ENCODE measurements around the gene PRDM11. TPM values are rescaled to one million over a fixed set of nuclear protein-coding genes. Genes with fewer than 3 reads are reported as not detected.

The PRDM11 gene
- total and polyA plus RNA-seq, 8 donors = 1.2 to 139 (median 7.9) TPM

DNA sequence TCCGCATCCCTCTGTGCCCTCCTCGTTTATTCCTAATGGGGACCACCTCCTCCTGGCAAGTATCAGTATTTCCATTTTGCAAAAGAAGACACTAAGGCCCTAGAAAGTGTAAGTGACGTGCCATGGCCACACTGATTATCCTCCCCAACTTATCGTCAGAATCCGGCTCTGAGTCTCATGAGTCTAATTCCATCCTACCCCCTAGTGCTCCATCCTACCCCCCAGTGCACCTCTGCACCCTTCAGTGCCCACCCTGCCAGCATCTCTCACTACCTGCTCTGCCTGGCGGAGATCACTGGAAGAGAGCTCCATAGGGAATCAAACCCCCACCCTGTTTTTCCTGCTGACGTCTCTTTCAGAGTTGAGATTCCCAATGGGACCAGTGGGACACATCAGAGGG lies 31.8 kb downstream of the PRDM11 start:
- TF ChIP-seq EP300 (IDR thresholded peaks at IDR 0.05) (no peak), POLR2AphosphoS5 (IDR thresholded peaks at IDR 0.05) (no peak), POLR2A (IDR thresholded peaks at IDR 0.05) (no peak)
- TF ChIP-seq, protein P1, sequence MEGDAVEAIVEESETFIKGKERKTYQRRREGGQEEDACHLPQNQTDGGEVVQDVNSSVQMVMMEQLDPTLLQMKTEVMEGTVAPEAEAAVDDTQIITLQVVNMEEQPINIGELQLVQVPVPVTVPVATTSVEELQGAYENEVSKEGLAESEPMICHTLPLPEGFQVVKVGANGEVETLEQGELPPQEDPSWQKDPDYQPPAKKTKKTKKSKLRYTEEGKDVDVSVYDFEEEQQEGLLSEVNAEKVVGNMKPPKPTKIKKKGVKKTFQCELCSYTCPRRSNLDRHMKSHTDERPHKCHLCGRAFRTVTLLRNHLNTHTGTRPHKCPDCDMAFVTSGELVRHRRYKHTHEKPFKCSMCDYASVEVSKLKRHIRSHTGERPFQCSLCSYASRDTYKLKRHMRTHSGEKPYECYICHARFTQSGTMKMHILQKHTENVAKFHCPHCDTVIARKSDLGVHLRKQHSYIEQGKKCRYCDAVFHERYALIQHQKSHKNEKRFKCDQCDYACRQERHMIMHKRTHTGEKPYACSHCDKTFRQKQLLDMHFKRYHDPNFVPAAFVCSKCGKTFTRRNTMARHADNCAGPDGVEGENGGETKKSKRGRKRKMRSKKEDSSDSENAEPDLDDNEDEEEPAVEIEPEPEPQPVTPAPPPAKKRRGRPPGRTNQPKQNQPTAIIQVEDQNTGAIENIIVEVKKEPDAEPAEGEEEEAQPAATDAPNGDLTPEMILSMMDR (IDR thresholded peaks at IDR 0.05) = no peak
- Histone ChIP-seq H3K9me3 (no peaks in the 10 kb centered on the region), H3K4me1 (peaks cover 21 to 51% (median 34%) of the 10 kb centered on the region in 4 donors), H3K27ac (peak overlapping the region in 1 of 5 donors; percentile 92), H3K27me3 (peaks cover 0 to 3% (median 0%) of the 10 kb centered on the region in 3 donors), H3K36me3 (peaks cover 0 to 11% (median 8%) of the 10 kb centered on the region in 4 donors), H3K4me3 (no peak overlapping the region)
- no peak for DNase-seq
- intact Hi-C loops (cut with DNase I; ENCODE audit: low total_unique reads) = no loop called here
- 86 to 93% (median 91%) methylated on average over 7 of the region's 7 CpGs for WGBS, 5 donors

- H3K4me1 ChIP-seq = peaks cover 21 to 54% (median 35%) of the 10 kb centered on the region in 4 donors
- TF ChIP-seq, protein P1 (IDR thresholded peaks at IDR 0.05) = no peak
- TF ChIP-seq EP300 (IDR thresholded peaks at IDR 0.05) = no peak
- no peak for TF ChIP-seq POLR2AphosphoS5 (IDR thresholded peaks at IDR 0.05)
- no peak for TF ChIP-seq POLR2A (IDR thresholded peaks at IDR 0.05)
- no peaks in the 10 kb centered on the region for H3K9me3 ChIP-seq
- H3K27me3 ChIP-seq = peaks cover 0 to 3% (median 0%) of the 10 kb centered on the region in 3 donors
- H3K36me3 ChIP-seq = peaks cover 5 to 19% (median 17%) of the 10 kb centered on the region in 4 donors
- intact Hi-C loops (cut with DNase I; ENCODE audit: low total_unique reads) = no loop called here
- WGBS, 5 donors = 71 to 85% (median 74%) methylated on average over 8 of the region's 8 CpGs
- DNase-seq = peak in 1 of 2 donors; percentile 43
- peak overlapping the region in 3 of 5 donors; percentile 88 to 93 (median 92) for H3K27ac ChIP-seq
- H3K4me3 ChIP-seq = no peak overlapping the region
These were observed 32.6 kb downstream of the PRDM11 start for GRCh38 chr11:45178890-45179671.

DNA sequence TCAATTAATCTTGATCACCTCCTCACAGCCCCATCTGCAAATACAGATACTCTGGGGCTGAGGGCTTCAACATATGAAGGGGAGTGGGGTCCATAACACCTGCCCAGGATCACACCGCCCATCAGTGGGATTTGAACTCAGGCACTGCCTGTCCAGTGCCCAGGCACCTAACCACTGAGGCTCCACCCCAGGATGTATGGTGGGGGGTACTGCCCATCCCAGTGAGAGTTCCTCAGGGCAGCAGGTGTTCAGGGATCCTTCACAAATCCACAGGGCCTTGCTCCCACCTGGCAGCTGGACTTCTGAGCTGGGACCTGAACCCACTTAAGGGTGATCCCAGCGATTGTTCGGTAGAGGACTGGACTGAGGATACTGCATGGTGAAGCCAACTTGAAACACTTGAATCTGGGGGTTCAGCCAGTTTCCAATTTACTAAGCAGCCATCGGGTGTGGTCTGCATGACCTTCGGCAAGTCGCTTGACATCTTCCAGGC lies 33.3 kb downstream of the PRDM11 start:
- Histone ChIP-seq H3K27me3 (peaks cover 0 to 3% (median 0%) of the 10 kb centered on the region in 3 donors), H3K4me3 (peak overlapping the region; percentile 61 to 70 (median 64)), H3K36me3 (peaks cover 6 to 26% (median 22%) of the 10 kb centered on the region in 4 donors), H3K9me3 (no peaks in the 10 kb centered on the region), H3K4me1 (peaks cover 21 to 61% (median 36%) of the 10 kb centered on the region in 4 donors), H3K27ac (peak overlapping the region; percentile 73 to 93 (median 88))
- WGBS, 5 donors = 10 to 40% (median 35%) methylated on average over 4 to 6 of the region's 6 CpGs
- intact Hi-C loops (cut with DNase I; ENCODE audit: low total_unique reads) = no loop called here
- no peak for DNase-seq
- no peak for TF ChIP-seq POLR2A (IDR thresholded peaks at IDR 0.05)
- no peak for TF ChIP-seq EP300 (IDR thresholded peaks at IDR 0.05)
- TF ChIP-seq, protein P1 (IDR thresholded peaks at IDR 0.05) = no peak
- TF ChIP-seq POLR2AphosphoS5 (IDR thresholded peaks at IDR 0.05) = no peak

GRCh38 chr11:45180179-45180847 lies 33.9 kb downstream of the PRDM11 start:
- H3K4me1 ChIP-seq = peaks cover 21 to 63% (median 39%) of the 10 kb centered on the region in 4 donors
- 0 to 3% (median 1%) methylated on average over 13 to 78 of the region's 78 CpGs; no CpG with 5 or more reads in 1 of the 5 donors for WGBS, 5 donors
- TF ChIP-seq, protein P1 (IDR thresholded peaks at IDR 0.05) = peak in 5 of 7 experiments; percentile 25 to 49 (median 37)
- TF ChIP-seq POLR2A (IDR thresholded peaks at IDR 0.05) = no peak
- intact Hi-C loops (cut with DNase I; ENCODE audit: low total_unique reads) = no loop called here
- H3K27me3 ChIP-seq = peaks cover 0 to 3% (median 0%) of the 10 kb centered on the region in 3 donors
- H3K9me3 ChIP-seq = no peaks in the 10 kb centered on the region
- peaks cover 6 to 31% (median 28%) of the 10 kb centered on the region in 4 donors for H3K36me3 ChIP-seq
- peak overlapping the region; percentile 61 to 70 (median 64) for H3K4me3 ChIP-seq
- peak overlapping the region; percentile 73 to 93 (median 88) for H3K27ac ChIP-seq
- peak; percentile 73 to 90 for DNase-seq

Measured in stomach (tissue), 9 donors.